Measurements from ENCODE around the gene RPAP2. TPM values are rescaled to one million over a fixed set of nuclear protein-coding genes. Genes with fewer than 3 reads are reported as not detected.
A peak's percentile ranks its signal among the peaks of the same experiment; 100 is the strongest.

RPAP2 gene
- polyA plus RNA-seq, 2 of the 4 experiments (the other 2 are of a cell fraction), result 5.8 to 18.5 TPM

DNA sequence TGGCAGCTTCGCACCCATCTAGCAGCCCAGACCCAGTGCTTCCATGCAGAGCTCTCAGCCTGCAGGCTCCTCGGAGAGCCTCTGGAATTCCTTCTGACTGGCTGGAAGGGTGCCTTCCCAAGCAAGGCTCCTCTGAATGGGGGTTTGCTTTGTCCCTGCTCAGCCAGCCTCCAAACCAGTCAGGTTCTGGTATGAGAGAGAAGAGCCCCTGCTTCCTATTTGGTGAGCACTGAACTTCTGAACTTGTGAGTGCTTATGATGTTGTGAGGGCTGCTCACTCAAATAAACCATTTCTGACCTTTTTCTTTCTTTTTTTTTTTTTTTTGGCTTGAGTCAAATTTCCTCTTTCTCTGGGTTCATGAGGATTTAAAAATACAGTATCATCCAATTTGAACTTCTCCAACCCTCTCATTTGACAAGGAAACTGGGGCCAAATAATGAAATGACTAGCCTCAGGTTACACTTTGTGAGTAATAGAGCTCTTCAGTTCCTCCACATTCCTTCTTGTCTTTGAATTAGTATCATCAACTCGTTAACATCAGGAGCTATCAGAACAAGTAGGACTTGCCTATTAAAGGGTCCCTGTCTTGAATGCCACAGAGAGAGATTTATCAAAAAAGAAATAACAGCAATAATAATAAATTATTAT lies 148.3 kb downstream of the RPAP2 start:
- no peaks in the 10 kb centered on the region for H3K9me3 ChIP-seq
- TF ChIP-seq CBX8 (IDR thresholded peaks at IDR 0.05) (no peak), CBX2 (IDR thresholded peaks at IDR 0.05; ENCODE audit: borderline replicate concordance, low read depth) (no peak), HOXB5 (CRISPR knock-in tag; IDR thresholded peaks at IDR 0.05) (no peak)
- TF ChIP-seq, protein P1, sequence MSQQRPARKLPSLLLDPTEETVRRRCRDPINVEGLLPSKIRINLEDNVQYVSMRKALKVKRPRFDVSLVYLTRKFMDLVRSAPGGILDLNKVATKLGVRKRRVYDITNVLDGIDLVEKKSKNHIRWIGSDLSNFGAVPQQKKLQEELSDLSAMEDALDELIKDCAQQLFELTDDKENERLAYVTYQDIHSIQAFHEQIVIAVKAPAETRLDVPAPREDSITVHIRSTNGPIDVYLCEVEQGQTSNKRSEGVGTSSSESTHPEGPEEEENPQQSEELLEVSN (IDR thresholded peaks at IDR 0.05; ENCODE audit: borderline replicate concordance, low read depth), result no peak
- WGBS (ENCODE audit: missing lambda C conversion rate), result 62% methylated on average over 3 of the region's 3 CpGs
- H3K27ac ChIP-seq, result no peak overlapping the region
- peaks cover 2% of the 10 kb centered on the region; the same call in 1 of the 3 replicates for H3K4me1 ChIP-seq
- peak in 1 of 2 experiments; percentile 58; a peak in 3 of 6 replicates for ATAC-seq
- FAIRE-seq, result no peak
- no peak overlapping the region for H3K4me2 ChIP-seq
- ChIA-PET POLR2A (no interaction called here), CTCF (no interaction called here)
- no peak overlapping the region for H3K4me3 ChIP-seq
- no peak for DNase-seq (ENCODE audit: low read depth in 1 of 2, low spot score in 1 of 2)

- 98% methylated on average over 2 of the region's 2 CpGs for WGBS (ENCODE audit: missing lambda C conversion rate)
- ATAC-seq (no peak), DNase-seq (ENCODE audit: low read depth in 1 of 2, low spot score in 1 of 2) (no peak), FAIRE-seq (no peak)
- no peak overlapping the region for H3K4me2 ChIP-seq
- no peak overlapping the region for H3K27ac ChIP-seq
- no peak for TF ChIP-seq HEYL (CRISPR knock-in tag; IDR thresholded peaks at IDR 0.05)
- no peak for TF ChIP-seq FOSB (CRISPR knock-in tag; IDR thresholded peaks at IDR 0.05)
- TF ChIP-seq JUNB (IDR thresholded peaks at IDR 0.05), result no peak
- no peak for TF ChIP-seq SREBF2 (IDR thresholded peaks at IDR 0.05)
- no peak for TF ChIP-seq NR3C1 (IDR thresholded peaks at IDR 0.05)
- no peak for TF ChIP-seq HDAC2 (IDR thresholded peaks at IDR 0.05)
- TF ChIP-seq TP53 (CRISPR knock-in tag; IDR thresholded peaks at IDR 0.05), result no peak
- no peak overlapping the region for H3K4me3 ChIP-seq
- POLR2A ChIA-PET, result no interaction called here
- no peaks in the 10 kb centered on the region for H3K9me3 ChIP-seq
- CTCF ChIA-PET, result no interaction called here
- peaks cover 2% of the 10 kb centered on the region; the same call in 1 of the 3 replicates for H3K4me1 ChIP-seq
These were observed 149.1 kb downstream of the RPAP2 start for GRCh38 chr1:92447976-92448375.

Small RNA genes within 50 kb of the gene (small RNA-seq; reads per million reads assigned to genes)
- 0 to 0.43 (median 0) reads per million in 6 experiments for gene RN7SL824P

Other genes starting within 250 kb of the RPAP2 start
- gene SETSIP, start 223.6 kb upstream of the RPAP2 start, polyA plus RNA-seq (2011; rRNA removed), result 0.36 and 0.52 TPM in 2 replicates
- 0.23 to 0.54 TPM (median 0.28 TPM) in 3 replicates for gene SETSIP, start 223.6 kb upstream of the RPAP2 start, polyA plus RNA-seq (2017; fragmentation: RNase III; extraction: RNeasy Plus Mini Kit Qiagen cat#74134 plus additional on column Dnase treatment)
- 1.7 and 2.5 TPM in 2 replicates for gene BTBD8, start 218.7 kb upstream of the RPAP2 start, polyA plus RNA-seq (2011; rRNA removed)
- 0.80 to 1.2 TPM (median 0.93 TPM) in 3 replicates for gene BTBD8, start 218.7 kb upstream of the RPAP2 start, polyA plus RNA-seq (2017; fragmentation: RNase III; extraction: RNeasy Plus Mini Kit Qiagen cat#74134 plus additional on column Dnase treatment)
- gene C1orf146, start 81.1 kb upstream of the RPAP2 start, polyA plus RNA-seq (2011; rRNA removed), result not detected in 2 replicates
- not detected in 3 replicates for gene C1orf146, start 81.1 kb upstream of the RPAP2 start, polyA plus RNA-seq (2017; fragmentation: RNase III; extraction: RNeasy Plus Mini Kit Qiagen cat#74134 plus additional on column Dnase treatment)
- 7.4 and 10.6 TPM in 2 replicates for gene GLMN, start 72 bp upstream of the RPAP2 start, polyA plus RNA-seq (2011; rRNA removed)
- gene GLMN, start 72 bp upstream of the RPAP2 start, polyA plus RNA-seq (2017; fragmentation: RNase III; extraction: RNeasy Plus Mini Kit Qiagen cat#74134 plus additional on column Dnase treatment), result 9.8 to 10.9 TPM (median 10.7 TPM) in 3 replicates
- gene GFI1, start 187.9 kb downstream of the RPAP2 start, polyA plus RNA-seq (2011; rRNA removed), result 0.15 and 0.18 TPM in 2 replicates
- gene GFI1, start 187.9 kb downstream of the RPAP2 start, polyA plus RNA-seq (2017; fragmentation: RNase III; extraction: RNeasy Plus Mini Kit Qiagen cat#74134 plus additional on column Dnase treatment), result 0.04 to 0.08 TPM (median 0.08 TPM) in 3 replicates